ENCODE data around the gene CASZ1.

Gene CASZ1, protein sequence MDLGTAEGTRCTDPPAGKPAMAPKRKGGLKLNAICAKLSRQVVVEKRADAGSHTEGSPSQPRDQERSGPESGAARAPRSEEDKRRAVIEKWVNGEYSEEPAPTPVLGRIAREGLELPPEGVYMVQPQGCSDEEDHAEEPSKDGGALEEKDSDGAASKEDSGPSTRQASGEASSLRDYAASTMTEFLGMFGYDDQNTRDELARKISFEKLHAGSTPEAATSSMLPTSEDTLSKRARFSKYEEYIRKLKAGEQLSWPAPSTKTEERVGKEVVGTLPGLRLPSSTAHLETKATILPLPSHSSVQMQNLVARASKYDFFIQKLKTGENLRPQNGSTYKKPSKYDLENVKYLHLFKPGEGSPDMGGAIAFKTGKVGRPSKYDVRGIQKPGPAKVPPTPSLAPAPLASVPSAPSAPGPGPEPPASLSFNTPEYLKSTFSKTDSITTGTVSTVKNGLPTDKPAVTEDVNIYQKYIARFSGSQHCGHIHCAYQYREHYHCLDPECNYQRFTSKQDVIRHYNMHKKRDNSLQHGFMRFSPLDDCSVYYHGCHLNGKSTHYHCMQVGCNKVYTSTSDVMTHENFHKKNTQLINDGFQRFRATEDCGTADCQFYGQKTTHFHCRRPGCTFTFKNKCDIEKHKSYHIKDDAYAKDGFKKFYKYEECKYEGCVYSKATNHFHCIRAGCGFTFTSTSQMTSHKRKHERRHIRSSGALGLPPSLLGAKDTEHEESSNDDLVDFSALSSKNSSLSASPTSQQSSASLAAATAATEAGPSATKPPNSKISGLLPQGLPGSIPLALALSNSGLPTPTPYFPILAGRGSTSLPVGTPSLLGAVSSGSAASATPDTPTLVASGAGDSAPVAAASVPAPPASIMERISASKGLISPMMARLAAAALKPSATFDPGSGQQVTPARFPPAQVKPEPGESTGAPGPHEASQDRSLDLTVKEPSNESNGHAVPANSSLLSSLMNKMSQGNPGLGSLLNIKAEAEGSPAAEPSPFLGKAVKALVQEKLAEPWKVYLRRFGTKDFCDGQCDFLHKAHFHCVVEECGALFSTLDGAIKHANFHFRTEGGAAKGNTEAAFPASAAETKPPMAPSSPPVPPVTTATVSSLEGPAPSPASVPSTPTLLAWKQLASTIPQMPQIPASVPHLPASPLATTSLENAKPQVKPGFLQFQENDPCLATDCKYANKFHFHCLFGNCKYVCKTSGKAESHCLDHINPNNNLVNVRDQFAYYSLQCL (N-terminal part only)

GRCh38 chr1:10796029-10796944, at the start of gene CASZ1:
Gene CASZ1 (minus strand): TSS chr1:10796646. CDS start chr1:10693889, 102,757 bp downstream.
- DNase-seq = peak; percentile 50

GRCh38 chr1:10843697-10844096, 47.3 kb upstream of the CASZ1 start:
- DNase-seq = no peak

DNA sequence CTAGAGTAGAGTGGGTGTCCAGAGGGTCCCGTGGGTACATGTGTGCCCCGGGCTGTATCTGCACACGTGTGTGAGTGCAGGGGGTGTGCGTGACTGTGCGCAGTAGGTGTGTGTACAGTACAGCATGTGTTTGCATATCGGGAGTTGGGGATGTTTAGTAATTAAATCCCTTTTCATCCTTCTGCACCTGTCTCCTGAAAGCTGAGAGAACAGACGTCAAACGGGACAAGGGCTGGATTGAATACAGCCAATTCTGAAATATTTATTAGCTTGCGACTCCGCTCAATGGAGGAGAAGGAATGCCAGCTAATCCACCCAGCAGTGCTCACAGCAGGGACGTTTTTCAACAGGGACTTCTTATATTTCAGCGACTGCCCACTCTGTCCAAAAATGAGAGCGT, 44.7 kb upstream of the CASZ1 start:
- DNase-seq = peak; percentile 54

DNA sequence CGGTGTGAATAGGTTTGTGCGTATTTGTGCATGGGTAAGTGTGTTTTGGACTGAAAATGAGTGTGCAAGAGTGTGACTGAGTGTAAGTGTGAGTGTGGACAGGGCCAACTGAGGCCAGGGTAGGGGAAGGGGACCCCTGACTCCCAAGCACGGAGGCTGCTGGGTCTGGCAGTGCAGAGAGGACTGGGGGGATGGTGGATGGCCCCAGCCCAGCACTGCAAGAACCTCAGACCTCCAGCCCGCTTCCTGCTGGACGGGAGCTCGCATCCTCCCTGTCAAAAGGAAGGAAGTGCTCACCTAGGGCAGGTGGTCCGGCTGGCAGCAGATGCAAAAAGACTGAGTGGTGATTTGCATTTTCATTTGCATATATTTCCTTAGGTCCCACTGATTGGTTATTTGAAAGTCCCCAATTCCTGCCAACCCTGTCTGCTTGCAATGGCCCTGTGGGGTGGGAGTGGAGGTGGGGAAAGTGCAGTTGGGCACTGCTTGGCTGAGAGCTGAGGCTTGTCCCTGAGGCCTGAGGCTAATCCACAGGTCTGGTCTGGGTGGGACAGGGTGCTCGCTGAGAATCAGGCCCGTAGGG, 42.8 kb upstream of the CASZ1 start:
- DNase-seq = no peak

DNA sequence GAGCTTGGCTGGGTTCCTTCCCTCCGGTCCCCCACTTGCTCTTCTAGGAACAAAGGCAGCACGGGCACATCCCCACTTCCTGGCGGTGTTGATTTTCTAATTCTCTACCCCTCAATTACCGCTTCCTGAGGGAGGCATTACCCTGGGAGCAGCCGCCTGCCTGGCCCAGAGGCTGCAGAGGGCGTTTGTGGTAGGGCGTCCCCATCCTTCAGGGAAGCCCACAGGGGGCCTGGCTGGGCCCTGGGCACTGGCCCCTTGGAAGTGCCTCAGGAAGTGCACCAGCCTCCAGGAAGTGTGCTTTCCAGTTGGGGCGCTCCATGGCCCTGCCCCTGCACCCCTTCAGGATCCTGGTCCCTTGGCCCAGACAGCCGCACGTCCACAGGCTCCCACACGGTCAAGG, 42.1 kb upstream of the CASZ1 start:
- DNase-seq = peak; percentile 86

GRCh38 chr1:10836726-10837125, 40.3 kb upstream of the CASZ1 start:
- no peak for DNase-seq

DNA sequence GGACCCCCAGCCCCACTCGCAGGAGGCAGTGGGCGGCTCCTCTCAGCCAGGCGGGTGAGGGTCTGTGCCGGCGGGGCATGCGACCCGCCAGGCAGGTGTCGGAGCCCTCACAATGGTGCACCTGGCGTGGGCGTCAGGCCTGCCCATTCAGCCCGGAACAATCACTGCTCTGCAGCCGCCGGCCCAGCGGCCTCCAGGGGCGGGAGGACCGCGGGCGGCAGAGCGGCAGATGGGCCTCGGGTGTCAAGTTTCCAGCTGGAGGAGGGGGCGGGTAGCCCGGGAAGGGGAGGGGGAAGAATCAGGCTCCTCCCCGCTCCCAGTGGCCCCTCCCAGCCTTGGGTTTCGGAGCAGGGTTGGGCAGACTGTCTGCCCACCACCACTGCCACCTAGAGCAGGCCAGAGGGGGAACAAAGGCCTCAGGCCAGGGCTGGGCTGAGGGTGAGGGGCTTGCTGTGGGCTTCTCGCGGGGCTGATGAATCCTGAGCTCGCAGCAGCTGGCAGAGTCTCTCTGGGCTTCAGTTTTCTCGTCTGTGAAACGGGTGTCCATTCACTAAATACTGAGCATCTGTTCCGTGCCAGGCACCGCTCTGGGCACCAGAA, 39.5 kb upstream of the CASZ1 start:
- DNase-seq = peak; percentile 71

DNA sequence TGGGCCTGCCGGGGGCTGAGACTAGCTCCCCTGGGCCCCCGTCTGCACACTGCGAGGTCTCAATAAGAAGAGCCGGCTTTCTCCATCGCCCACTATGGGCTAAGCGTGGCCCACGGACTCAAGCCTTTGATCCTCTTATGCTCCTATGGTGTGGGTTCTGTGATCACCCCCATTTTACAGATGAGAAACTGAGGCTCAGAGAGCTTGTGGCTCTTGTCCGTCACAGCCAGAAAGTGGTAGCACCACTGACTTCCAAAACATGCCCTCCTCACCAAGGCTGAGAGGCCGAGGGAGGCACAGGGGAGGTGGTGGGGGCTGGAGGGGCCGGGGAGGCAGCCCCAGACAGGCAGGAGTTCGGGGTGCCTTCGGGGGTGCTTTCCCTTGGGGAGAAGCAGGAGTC, 39.0 kb upstream of the CASZ1 start:
- no peak for DNase-seq

- DNase-seq = peak; percentile 63
Observed at GRCh38 chr1:10834770-10835412, 38.4 kb upstream of the CASZ1 start.

GRCh38 chr1:10833630-10834557, 37.4 kb upstream of the CASZ1 start:
- no peak for DNase-seq

GRCh38 chr1:10832703-10833102, 36.3 kb upstream of the CASZ1 start:
- no peak for DNase-seq

DNA sequence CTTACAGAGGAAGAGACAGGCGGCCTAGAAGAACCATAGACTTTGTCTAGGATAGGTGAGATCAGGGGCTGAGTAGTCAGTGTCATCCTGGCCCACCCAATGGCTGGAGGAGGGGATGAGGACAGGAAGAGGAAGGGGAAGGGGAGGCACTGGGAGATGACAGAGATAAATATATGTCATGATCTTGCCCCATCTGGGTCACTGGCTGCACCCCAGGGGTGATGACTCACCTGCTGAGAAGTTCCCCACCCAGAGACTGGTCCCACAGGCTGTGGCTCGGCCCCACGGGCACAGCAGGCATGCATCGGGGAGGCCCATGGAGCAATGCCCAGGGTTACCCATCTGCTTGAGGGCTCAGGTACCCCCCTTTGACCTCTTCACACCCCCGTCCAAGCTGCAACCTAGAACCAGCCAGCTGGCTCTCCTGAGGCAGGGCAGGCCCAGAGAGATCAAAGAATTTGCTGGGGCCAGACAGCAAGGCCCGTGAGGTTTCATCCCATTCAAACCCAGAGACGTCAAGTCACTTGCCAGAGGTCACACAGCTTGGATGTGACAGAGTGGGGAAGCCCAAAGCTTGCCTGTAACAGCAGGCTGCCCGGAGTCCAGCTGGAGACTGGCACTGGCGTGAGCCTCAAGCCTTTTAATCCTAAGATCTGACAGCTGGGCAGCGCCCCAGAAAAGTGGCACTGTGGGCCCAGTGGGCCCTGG, 34.7 kb upstream of the CASZ1 start:
- DNase-seq = no peak

DNA sequence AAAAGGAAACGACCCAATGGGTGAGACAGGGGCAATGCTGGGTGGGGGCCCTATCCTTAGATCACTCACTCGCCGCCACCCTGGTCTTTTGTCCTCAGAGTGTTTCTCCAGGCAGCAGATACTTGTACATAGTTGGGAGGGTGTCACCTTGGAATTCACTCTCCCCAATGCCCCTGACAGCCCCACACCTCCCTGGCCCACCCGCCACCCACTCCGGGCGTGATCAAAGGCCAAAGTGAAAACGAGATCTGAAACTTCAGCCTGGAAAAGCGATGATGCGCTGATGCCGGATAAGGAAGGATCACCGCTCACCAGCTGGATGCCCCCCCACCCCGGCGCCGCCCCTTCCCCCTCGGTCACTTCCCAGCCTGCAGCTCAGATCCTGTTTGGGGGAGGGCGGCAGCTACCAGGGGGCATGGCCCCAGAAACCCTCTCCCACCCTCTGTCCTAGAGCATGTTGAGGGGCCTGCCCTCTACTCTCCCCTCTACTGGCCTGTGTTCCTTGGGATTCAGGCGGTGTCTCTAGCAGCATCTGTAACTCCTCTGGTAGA, 33.6 kb upstream of the CASZ1 start:
- DNase-seq = no peak

GRCh38 chr1:10829067-10829818, 32.8 kb upstream of the CASZ1 start:
- no peak for DNase-seq

DNA sequence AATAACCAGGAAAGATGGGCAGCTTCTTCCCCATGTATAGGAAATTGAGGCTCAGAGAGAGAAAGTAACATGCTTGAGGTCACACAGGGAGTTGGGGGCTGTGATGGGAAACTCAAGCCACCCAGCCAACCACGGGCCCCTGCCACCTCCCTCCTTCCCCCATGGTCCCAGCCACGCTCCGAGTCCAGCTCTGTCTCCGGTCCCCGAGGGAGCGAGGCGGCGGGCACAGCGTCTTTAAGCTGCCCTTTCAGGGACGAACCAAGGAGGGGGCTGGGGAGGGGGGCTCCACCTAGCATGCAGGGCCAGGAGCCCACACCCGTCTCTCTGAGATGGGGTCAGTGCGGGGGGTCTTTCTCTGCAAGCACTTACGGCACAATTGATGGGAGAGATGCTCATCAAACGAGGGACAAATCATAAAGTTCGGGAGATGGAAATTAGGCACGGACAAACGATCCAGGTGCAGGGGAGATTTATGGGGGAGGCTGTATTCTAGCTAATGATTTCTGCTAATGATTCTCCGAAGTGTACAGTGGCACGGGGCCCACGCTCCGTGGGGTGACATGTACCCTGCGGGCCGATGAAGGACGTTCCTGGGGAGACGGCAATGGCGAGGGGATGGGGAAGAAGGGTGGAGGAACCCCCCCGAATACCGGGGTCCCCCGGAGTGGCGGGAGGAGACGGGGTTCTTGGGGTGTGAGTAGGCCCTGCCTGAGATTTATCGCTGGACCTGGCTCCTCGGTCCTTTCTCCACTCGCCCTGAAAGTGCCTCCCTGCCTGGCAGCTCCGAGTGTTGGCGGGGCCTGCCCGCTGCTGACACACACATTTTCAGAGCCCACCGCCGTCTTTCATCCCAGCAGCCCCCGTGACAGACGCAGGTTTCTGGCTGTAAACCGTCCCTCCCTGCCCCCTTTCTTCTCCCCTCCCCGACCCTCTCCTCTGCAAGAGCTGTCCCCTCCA, 31.2 kb upstream of the CASZ1 start:
- no peak for DNase-seq

DNA sequence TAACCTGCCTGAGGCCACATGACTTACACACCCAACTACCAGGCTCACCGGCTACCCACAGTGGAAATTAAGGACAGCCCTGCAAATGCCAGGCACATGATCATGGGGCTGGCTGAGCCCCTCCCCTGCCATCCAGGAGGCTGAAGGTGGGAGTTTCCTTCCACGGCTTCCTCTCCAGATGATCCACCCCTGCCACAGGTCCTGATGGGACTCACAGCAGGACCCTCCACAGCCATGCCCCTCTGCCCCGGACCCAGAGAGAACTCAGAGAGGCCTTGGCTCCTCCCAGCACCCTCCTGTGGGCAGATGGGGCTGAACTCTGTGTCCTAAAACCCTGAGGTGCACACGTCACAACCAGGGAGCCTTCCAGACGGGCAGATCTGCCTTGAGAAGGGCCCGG, 29.1 kb upstream of the CASZ1 start:
- DNase-seq = no peak

Data from NCI-H2081 treated with DMSO at 0.1 percent for 48 hours (cell line).